OCI-LY3 (cell line): ENCODE data around the gene NELL1.

Experiments
- EZH2phosphoT487 ChIP-seq: fragments of 200-600 bp; shearing (Covaris generic); IDR thresholded peaks from 2 replicates; pipeline ENCODE4 v1.6.1; 2018; ENCODE audit warnings: antibody characterized with exemption, mixed run types, low read depth
- TF ChIP-seq, protein P1 (sequence below): fragments of 200-600, 300-600 bp; sonication (generic); IDR thresholded peaks from 2 replicates; pipeline ENCODE4 v1.5.1; 2014; ENCODE audit warnings: antibody characterized with exemption, low read length, low read depth

DNA sequence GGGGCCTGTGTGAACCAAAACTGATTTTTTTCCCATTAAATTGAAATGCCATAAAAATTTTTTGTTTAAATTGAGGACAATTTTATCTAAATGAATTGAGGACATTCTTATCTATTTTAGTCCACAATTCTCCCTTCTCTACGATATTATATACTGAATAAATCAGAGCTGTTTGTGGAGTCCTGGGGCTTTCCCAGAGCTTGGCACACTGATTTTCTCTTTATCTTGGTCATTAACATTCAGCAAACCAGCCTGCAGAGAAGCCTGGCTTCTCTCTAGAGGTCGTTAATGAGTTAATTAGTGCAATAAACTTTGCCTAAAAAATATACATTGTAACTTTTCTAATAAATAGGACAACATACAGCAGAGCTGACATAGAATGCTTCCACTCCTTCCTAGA lies 615.7 kb downstream of the NELL1 start:
- TF ChIP-seq, protein P1, sequence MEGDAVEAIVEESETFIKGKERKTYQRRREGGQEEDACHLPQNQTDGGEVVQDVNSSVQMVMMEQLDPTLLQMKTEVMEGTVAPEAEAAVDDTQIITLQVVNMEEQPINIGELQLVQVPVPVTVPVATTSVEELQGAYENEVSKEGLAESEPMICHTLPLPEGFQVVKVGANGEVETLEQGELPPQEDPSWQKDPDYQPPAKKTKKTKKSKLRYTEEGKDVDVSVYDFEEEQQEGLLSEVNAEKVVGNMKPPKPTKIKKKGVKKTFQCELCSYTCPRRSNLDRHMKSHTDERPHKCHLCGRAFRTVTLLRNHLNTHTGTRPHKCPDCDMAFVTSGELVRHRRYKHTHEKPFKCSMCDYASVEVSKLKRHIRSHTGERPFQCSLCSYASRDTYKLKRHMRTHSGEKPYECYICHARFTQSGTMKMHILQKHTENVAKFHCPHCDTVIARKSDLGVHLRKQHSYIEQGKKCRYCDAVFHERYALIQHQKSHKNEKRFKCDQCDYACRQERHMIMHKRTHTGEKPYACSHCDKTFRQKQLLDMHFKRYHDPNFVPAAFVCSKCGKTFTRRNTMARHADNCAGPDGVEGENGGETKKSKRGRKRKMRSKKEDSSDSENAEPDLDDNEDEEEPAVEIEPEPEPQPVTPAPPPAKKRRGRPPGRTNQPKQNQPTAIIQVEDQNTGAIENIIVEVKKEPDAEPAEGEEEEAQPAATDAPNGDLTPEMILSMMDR: no peak
- no peak for TF ChIP-seq EZH2phosphoT487
